Fibroblast of skin of scalp (primary cell): ENCODE results near the gene ABLIM2.
"Not testable (repeated sequence)": the region's sequence is repeated elsewhere in the genome, so short reads cannot be mapped to it uniquely, and the experiment has no call there.

Experiments used
- DNase-seq: peaks from one replicate; pipeline ENCODE4 v3.0.0-alpha.2; 2013

ABLIM2 gene

DNA sequence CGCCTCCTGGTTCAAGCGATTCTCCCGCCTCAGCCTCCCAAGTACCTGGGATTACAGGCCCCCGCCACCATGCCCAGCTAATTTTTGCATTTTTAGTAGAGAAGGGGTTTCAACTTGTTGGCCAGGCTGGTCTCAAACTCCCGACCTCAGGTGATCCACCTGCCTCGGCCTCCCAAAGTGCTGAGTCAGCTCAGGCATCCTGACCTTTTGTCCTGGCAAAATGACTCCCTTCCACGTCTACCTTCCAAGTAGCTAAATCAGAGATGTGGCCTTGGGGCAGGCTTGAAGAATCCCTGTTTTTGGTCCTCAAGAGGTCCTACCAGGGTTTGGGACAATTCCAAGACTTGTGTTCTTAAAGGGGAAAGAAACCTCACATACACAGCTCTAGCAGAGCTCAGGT lies 231.8 kb downstream of the ABLIM2 start:
- DNase-seq, result no peak

- no peak for DNase-seq
These were observed 234.0 kb downstream of the ABLIM2 start for GRCh38 chr4:7924570-7924969.

GRCh38 chr4:7924163-7924562 lies 234.4 kb downstream of the ABLIM2 start:
- no peak for DNase-seq

DNA sequence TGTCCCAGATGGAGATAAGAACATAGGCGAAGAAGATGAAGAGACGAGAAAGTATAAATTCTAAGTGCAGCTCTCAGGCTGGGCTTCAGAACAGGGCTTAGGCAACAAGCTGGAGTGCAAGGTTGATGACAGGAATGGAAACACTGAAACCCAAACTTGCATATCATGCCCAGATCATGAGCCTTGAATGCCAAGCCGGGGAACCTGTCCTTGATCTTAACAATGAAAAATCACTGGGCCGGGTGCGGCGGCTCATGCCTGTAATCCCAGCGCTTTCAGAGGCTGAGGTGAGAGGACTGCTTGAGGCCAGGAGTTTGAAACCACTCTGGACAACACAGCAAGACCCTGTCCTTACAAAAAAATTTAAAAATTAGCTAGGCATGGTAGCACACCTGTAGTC lies 236.1 kb downstream of the ABLIM2 start:
- no peak for DNase-seq

DNA sequence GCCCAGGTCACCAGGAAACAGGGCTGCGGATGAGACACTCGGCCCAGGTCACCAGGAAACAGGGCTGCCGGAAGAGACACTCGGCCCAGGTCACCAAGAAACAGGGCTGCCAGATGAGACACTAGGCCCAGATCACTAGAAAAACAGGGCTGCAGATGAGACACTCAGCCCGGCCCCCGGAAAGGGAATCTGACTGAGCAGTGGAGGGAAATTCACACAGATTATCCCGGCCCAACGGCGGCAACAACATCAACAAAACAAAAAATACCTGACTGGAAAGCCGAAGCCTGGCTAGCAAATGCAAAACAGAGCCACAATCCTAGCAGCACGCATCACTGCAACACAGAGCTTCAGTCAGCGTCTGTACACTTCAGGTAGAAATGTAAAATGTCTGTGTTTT lies 239.6 kb downstream of the ABLIM2 start:
- no peak for DNase-seq

DNA sequence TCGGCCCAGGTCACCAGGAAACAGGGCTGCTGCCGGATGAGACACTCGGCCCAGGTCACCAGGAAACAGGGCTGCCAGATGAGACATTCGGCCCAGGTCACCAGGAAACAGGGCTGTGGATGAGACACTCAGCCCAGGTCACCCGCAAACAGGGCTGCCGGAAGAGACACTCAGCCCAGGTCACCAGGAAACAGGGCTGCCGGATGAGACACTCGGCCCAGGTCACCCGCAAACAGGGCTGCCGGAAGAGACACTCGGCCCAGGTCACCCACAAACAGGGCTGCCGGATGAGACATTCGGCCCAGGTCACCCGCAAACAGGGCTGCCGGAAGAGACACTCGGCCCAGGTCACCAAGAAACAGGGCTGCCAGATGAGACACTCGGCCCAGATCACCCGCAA lies 240.4 kb downstream of the ABLIM2 start:
- DNase-seq, result not testable (repeated sequence)

- no peak for DNase-seq
These were observed 240.9 kb downstream of the ABLIM2 start for GRCh38 chr4:7917669-7918068.

- DNase-seq, result no peak
These were observed 242.8 kb downstream of the ABLIM2 start for GRCh38 chr4:7915875-7916242.
